ENCODE results near the gene KRT86. TPM values are rescaled to one million over a fixed set of nuclear protein-coding genes. Genes with fewer than 3 reads are reported as not detected.

KRT86 gene
- total RNA-seq (2022; extraction: Qiagen RNA extraction): 26.6 to 30.4 TPM (median 27.1 TPM) in 5 replicates

GRCh38 chr12:52274521-52275120 lies at the start of gene KRT86:
KRT86 (plus strand) TSS chr12:52274645; CDS start chr12:52301917, 27,272 bp downstream.

GRCh38 chr12:52232674-52233461 lies 41.6 kb upstream of the KRT86 start, which contains the start of gene KRT7:
KRT7 (plus strand) TSS chr12:52233243; CDS start chr12:52233297, 54 bp downstream.

GRCh38 chr12:52291267-52291935 lies 17.0 kb downstream of the KRT86 start, which contains the start of gene KRT81:
KRT81 (minus strand) TSS chr12:52291534; CDS start chr12:52291465, 69 bp downstream.

GRCh38 chr12:52320784-52321400 lies 46.4 kb downstream of the KRT86 start, which contains the start of gene KRT83:
KRT83 (minus strand) TSS chr12:52321398; CDS start chr12:52321335, 63 bp downstream.

Other genes starting within 250 kb of the KRT86 start
- gene NR4A1, start 223.2 kb upstream of the KRT86 start, total RNA-seq (2022; extraction: Qiagen RNA extraction): 32.8 to 50.4 TPM (median 39.5 TPM) in 5 replicates
- 78.4 to 97.5 TPM (median 90.3 TPM) in 5 replicates for gene ATG101, start 204.7 kb upstream of the KRT86 start, total RNA-seq (2022; extraction: Qiagen RNA extraction)
- not detected in 5 replicates for gene SMIM41, start 194.9 kb upstream of the KRT86 start, total RNA-seq (2022; extraction: Qiagen RNA extraction)
- gene KRT80, start 82.6 kb upstream of the KRT86 start, total RNA-seq (2022; extraction: Qiagen RNA extraction): 26.5 to 44.3 TPM (median 38.1 TPM) in 5 replicates
- 4,985 to 6,528 TPM (median 5,990 TPM) in 5 replicates for gene KRT7, start 41.4 kb upstream of the KRT86 start, total RNA-seq (2022; extraction: Qiagen RNA extraction)
- 3,069 to 3,830 TPM (median 3,573 TPM) in 5 replicates for gene KRT81, start 16.9 kb downstream of the KRT86 start, total RNA-seq (2022; extraction: Qiagen RNA extraction)
- gene KRT83, start 46.8 kb downstream of the KRT86 start, total RNA-seq (2022; extraction: Qiagen RNA extraction): 2.4 to 3.0 TPM (median 2.8 TPM) in 5 replicates
- gene KRT85, start 92.8 kb downstream of the KRT86 start, total RNA-seq (2022; extraction: Qiagen RNA extraction): not detected in 5 replicates
- gene KRT84, start 111.0 kb downstream of the KRT86 start, total RNA-seq (2022; extraction: Qiagen RNA extraction): not detected in 5 replicates
- not detected in 5 replicates for gene KRT82, start 131.7 kb downstream of the KRT86 start, total RNA-seq (2022; extraction: Qiagen RNA extraction)
- 0.08 to 0.20 TPM (median 0.14 TPM) in 5 replicates for gene KRT75, start 159.7 kb downstream of the KRT86 start, total RNA-seq (2022; extraction: Qiagen RNA extraction)
- 0.03 to 0.06 TPM in 2 of 5 replicates, not detected in the others for gene KRT6B, start 177.5 kb downstream of the KRT86 start, total RNA-seq (2022; extraction: Qiagen RNA extraction)
- gene KRT6C, start 199.2 kb downstream of the KRT86 start, total RNA-seq (2022; extraction: Qiagen RNA extraction): 0.07 TPM in 1 of 5 replicates, not detected in the others
- 11.5 to 16.2 TPM (median 14.0 TPM) in 5 replicates for gene KRT6A, start 218.6 kb downstream of the KRT86 start, total RNA-seq (2022; extraction: Qiagen RNA extraction)
- gene KRT5, start 245.7 kb downstream of the KRT86 start, total RNA-seq (2022; extraction: Qiagen RNA extraction): 0.46 to 1.5 TPM (median 0.70 TPM) in 5 replicates

Data from A549 treated with dexamethasone at 1 μM for 4 hours (cell line).